Natural killer cell treated with Interleukin-12 subunit alpha and Interleukin-12 subunit beta and Interleukin-15 and Interleukin-18, amount 100 ng/mL, for 72 hours (primary cell): ENCODE data around the gene OR8H3. TPM values are rescaled to one million over a fixed set of nuclear protein-coding genes. Genes with fewer than 3 reads are reported as not detected.
"Not testable (repeated sequence)": the region's sequence is repeated elsewhere in the genome, so short reads cannot be mapped to it uniquely, and the experiment has no call there.

Experiments
- ATAC-seq, 2 donors: fragments of 150-1000 bp; cut with Tn5 transposase in 1 of 2; sonication (Bioruptor Pico), chemical (Tn5 transposase) in 1 of 2; 2 replicates each; pipeline ENCODE4 v1.10.0; 2021
- DNase-seq: peaks from one replicate; pipeline ENCODE4 v3.0.0; 2022; ENCODE audit warnings: low spot score
- H3K27ac Mint-ChIP-seq, 2 donors: 1 replicate in 1 of 2; 2 replicates in 1 of 2; pipeline ENCODE4 v1.8.0; 2022; ENCODE audit warnings: mixed read lengths in 2 of 2, mild to moderate bottlenecking in 1 of 2, moderate library complexity in 1 of 2
- H3K27me3 Mint-ChIP-seq, 2 donors: 1 replicate in 1 of 2; 2 replicates in 1 of 2; pipeline ENCODE4 v1.8.0; 2022; ENCODE audit warnings: mixed read lengths in 2 of 2
- H3K36me3 Mint-ChIP-seq: one replicate; pipeline ENCODE4 v1.8.0; 2022; ENCODE audit warnings: mixed read lengths
- H3K4me1 Mint-ChIP-seq, 2 donors: 1 replicate in 1 of 2; 2 replicates in 1 of 2; pipeline ENCODE4 v1.8.0; 2022; ENCODE audit warnings: low read depth in 2 of 2, mixed read lengths in 2 of 2, mild to moderate bottlenecking in 1 of 2
- H3K4me3 Mint-ChIP-seq: one replicate; pipeline ENCODE4 v1.8.0; 2022; ENCODE audit warnings: mixed read lengths
- H3K9me3 Mint-ChIP-seq: 2 replicates; pipeline ENCODE4 v1.8.0; 2022; ENCODE audit warnings: mixed read lengths
- total RNA-seq, 2 donors: library from RNA; stranded (reverse); gene quantifications; one replicate each; pipeline ENCODE4 v1.2.3, GENCODE V29; 2022

OR8H3 gene
- total RNA-seq = not detected

GRCh38 chr11:56122073-56122472 lies at the start of gene OR8H3:
OR8H3 (plus strand) TSS chr11:56122373; CDS start chr11:56122373, 0 bp downstream.
- Mint-ChIP-seq H3K9me3 (peaks cover 11% of the 10 kb centered on the region), H3K4me3 (no peak within 1 kb of the TSS), H3K27ac (no peak within 1 kb of the TSS), H3K36me3 (peaks cover 8% of the 10 kb centered on the region), H3K4me1 (no peaks in the 10 kb centered on the region), H3K27me3 (no peaks in the 10 kb centered on the region)
- no peak for DNase-seq
- no peak for ATAC-seq

GRCh38 chr11:56089697-56090096 lies 32.5 kb upstream of the OR8H3 start:
- Mint-ChIP-seq H3K27ac (no peak overlapping the region), H3K4me3 (no peak overlapping the region), H3K9me3 (peaks cover 12% of the 10 kb centered on the region), H3K36me3 (no peaks in the 10 kb centered on the region), H3K27me3 (no peaks in the 10 kb centered on the region), H3K4me1 (no peaks in the 10 kb centered on the region)
- DNase-seq (no peak), ATAC-seq (no peak)

- ATAC-seq (no peak), DNase-seq (no peak)
- Mint-ChIP-seq H3K27ac (no peak within 1 kb of the TSS), H3K36me3 (no peaks in the 10 kb centered on the region), H3K4me1 (no peaks in the 10 kb centered on the region), H3K4me3 (no peak within 1 kb of the TSS), H3K27me3 (no peaks in the 10 kb centered on the region), H3K9me3 (peaks cover 20% of the 10 kb centered on the region)
Measured at GRCh38 chr11:56093008-56093407, 29.2 kb upstream of the OR8H3 start, which contains the start of gene OR8I2. OR8I2 (plus strand) TSS chr11:56093308; CDS start chr11:56093308, 0 bp downstream.

GRCh38 chr11:56103210-56103737 lies 18.9 kb upstream of the OR8H3 start, which contains the start of gene OR8H2:
OR8H2 (plus strand) TSS chr11:56103687; CDS start chr11:56105043, 1,356 bp downstream.
- H3K4me1 Mint-ChIP-seq = no peaks in the 10 kb centered on the region
- no peak within 1 kb of the TSS for H3K4me3 Mint-ChIP-seq
- no peak within 1 kb of the TSS for H3K27ac Mint-ChIP-seq
- no peak for DNase-seq
- ATAC-seq = no peak
- H3K36me3 Mint-ChIP-seq = peaks cover 18% of the 10 kb centered on the region
- H3K27me3 Mint-ChIP-seq = no peaks in the 10 kb centered on the region
- H3K9me3 Mint-ChIP-seq = peaks cover 10% of the 10 kb centered on the region

GRCh38 chr11:56140151-56140661 lies 18.0 kb downstream of the OR8H3 start, which contains the start of gene OR8J3:
OR8J3 (minus strand) TSS chr11:56140201; CDS start chr11:56137718, 2,483 bp downstream.
- H3K27me3 Mint-ChIP-seq = no peaks in the 10 kb centered on the region
- no peaks in the 10 kb centered on the region for H3K4me1 Mint-ChIP-seq
- H3K9me3 Mint-ChIP-seq = peaks cover 5% of the 10 kb centered on the region
- peaks cover 5% of the 10 kb centered on the region for H3K36me3 Mint-ChIP-seq
- ATAC-seq (no peak), DNase-seq (no peak)
- no peak within 1 kb of the TSS for H3K27ac Mint-ChIP-seq
- H3K4me3 Mint-ChIP-seq = no peak within 1 kb of the TSS

GRCh38 chr11:56143681-56144080 lies 21.5 kb downstream of the OR8H3 start:
- H3K4me1 Mint-ChIP-seq, H3K4me3 Mint-ChIP-seq, H3K27ac Mint-ChIP-seq, H3K9me3 Mint-ChIP-seq, DNase-seq, H3K27me3 Mint-ChIP-seq, H3K36me3 Mint-ChIP-seq, ATAC-seq: not testable (repeated sequence)

- H3K36me3 Mint-ChIP-seq = peaks cover 7% of the 10 kb centered on the region
- ATAC-seq (no peak), DNase-seq (no peak)
- H3K4me3 Mint-ChIP-seq = no peak overlapping the region
- H3K9me3 Mint-ChIP-seq = peaks cover 24% of the 10 kb centered on the region
- H3K27ac Mint-ChIP-seq = no peak overlapping the region
- no peaks in the 10 kb centered on the region for H3K27me3 Mint-ChIP-seq
- H3K4me1 Mint-ChIP-seq = no peaks in the 10 kb centered on the region
Measured at GRCh38 chr11:56151376-56151775, 29.2 kb downstream of the OR8H3 start.

- ATAC-seq (no peak), DNase-seq (no peak)
- H3K27me3 Mint-ChIP-seq = no peaks in the 10 kb centered on the region
- no peak overlapping the region for H3K4me3 Mint-ChIP-seq
- no peak overlapping the region for H3K27ac Mint-ChIP-seq
- no peaks in the 10 kb centered on the region for H3K4me1 Mint-ChIP-seq
- peaks cover 11% of the 10 kb centered on the region for H3K36me3 Mint-ChIP-seq
- peaks cover 31% of the 10 kb centered on the region for H3K9me3 Mint-ChIP-seq
Measured at GRCh38 chr11:56152333-56152732, 30.2 kb downstream of the OR8H3 start.

- Mint-ChIP-seq H3K4me3 (no peak within 1 kb of the TSS), H3K9me3 (peaks cover 23% of the 10 kb centered on the region), H3K4me1 (no peaks in the 10 kb centered on the region), H3K36me3 (peaks cover 5% of the 10 kb centered on the region), H3K27me3 (no peaks in the 10 kb centered on the region), H3K27ac (no peak within 1 kb of the TSS)
- ATAC-seq (no peak), DNase-seq (no peak)
Measured at GRCh38 chr11:56160217-56160616, 38.0 kb downstream of the OR8H3 start, which contains the start of gene OR8K5. OR8K5 (minus strand) TSS chr11:56160317; CDS start chr11:56160317, 0 bp downstream.

- no peak overlapping the region for H3K27ac Mint-ChIP-seq
- no peak overlapping the region for H3K4me3 Mint-ChIP-seq
- ATAC-seq (no peak), DNase-seq (no peak)
- H3K36me3 Mint-ChIP-seq = peaks cover 4% of the 10 kb centered on the region
- H3K4me1 Mint-ChIP-seq = no peaks in the 10 kb centered on the region
- no peaks in the 10 kb centered on the region for H3K27me3 Mint-ChIP-seq
- H3K9me3 Mint-ChIP-seq = peaks cover 17% of the 10 kb centered on the region
Measured at GRCh38 chr11:56163804-56164203, 41.6 kb downstream of the OR8H3 start.

- Mint-ChIP-seq H3K4me1 (no peaks in the 10 kb centered on the region), H3K36me3 (peaks cover 8% of the 10 kb centered on the region), H3K27ac (no peak overlapping the region), H3K27me3 (no peaks in the 10 kb centered on the region), H3K9me3 (peaks cover 14% of the 10 kb centered on the region), H3K4me3 (no peak overlapping the region)
- no peak for ATAC-seq
- DNase-seq = no peak
Measured at GRCh38 chr11:56172256-56172830, 50.2 kb downstream of the OR8H3 start.

Other genes with a start within 250 kb of the OR8H3 start
- 1 to 10 TPM in 1 of 2 donors, not detected in 1; 2.2 TPM for gene TRIM51, start 239.1 kb upstream of the OR8H3 start, total RNA-seq
- gene OR5W2, start 207.8 kb upstream of the OR8H3 start, total RNA-seq = not detected
- not detected for gene OR5I1, start 186.0 kb upstream of the OR8H3 start, total RNA-seq
- gene OR10AG1, start 152.4 kb upstream of the OR8H3 start, total RNA-seq = not detected
- gene OR5F1, start 127.7 kb upstream of the OR8H3 start, total RNA-seq = not detected
- gene OR5AS1, start 94.7 kb upstream of the OR8H3 start, total RNA-seq = not detected
- not detected for gene OR8I2, start 29.1 kb upstream of the OR8H3 start, total RNA-seq
- gene OR8H2, start 18.7 kb upstream of the OR8H3 start, total RNA-seq = not detected
- not detected for gene OR8J3, start 17.8 kb downstream of the OR8H3 start, total RNA-seq
- gene OR8K5, start 37.9 kb downstream of the OR8H3 start, total RNA-seq = not detected
- not detected for gene OR5J2, start 54.2 kb downstream of the OR8H3 start, total RNA-seq
- gene OR5T2, start 111.9 kb downstream of the OR8H3 start, total RNA-seq = not detected
- gene OR5T3, start 129.9 kb downstream of the OR8H3 start, total RNA-seq = not detected
- gene OR5T1, start 151.8 kb downstream of the OR8H3 start, total RNA-seq = not detected
- not detected for gene OR8H1, start 169.9 kb downstream of the OR8H3 start, total RNA-seq
- gene OR8K3, start 192.8 kb downstream of the OR8H3 start, total RNA-seq = not detected
- not detected for gene OR8K1, start 223.7 kb downstream of the OR8H3 start, total RNA-seq
- gene OR8J1, start 231.9 kb downstream of the OR8H3 start, total RNA-seq = not detected